WTC11 (cell line): ENCODE results near the gene PTPRN2. TPM values are rescaled to one million over a fixed set of nuclear protein-coding genes. Genes with fewer than 3 reads are reported as not detected.

ENCODE experiments used
- ATAC-seq: fragments of 200-7000 bp; cut with Tn5 transposase; 2 replicates; pipeline ENCODE4 v1.10.0; 2021; ENCODE audit warnings: mild to moderate bottlenecking, moderate library complexity
- CTCF ChIA-PET: fragments of 300-600 bp; sonication (Branson Sonifier 250); formaldehyde crosslinking; loops from one replicate; lab custom pipeline; 2021; ENCODE audit warnings: antibody characterized with exemption; lab: Charles Lee
- POLR2A ChIA-PET: fragments of 350-600 bp; sonication (Branson Sonifier 250); formaldehyde crosslinking; loops from one replicate; lab custom pipeline; 2021; ENCODE audit warnings: antibody characterized with exemption; lab: Charles Lee
- DNase-seq: peaks from one replicate; pipeline ENCODE4 v3.0.0; 2021; ENCODE audit warnings: low spot score
- H3K27ac Mint-ChIP-seq: 2 replicates; pipeline ENCODE4 v1.8.0; 2021; ENCODE audit warnings: mixed read lengths
- H3K27me3 Mint-ChIP-seq: 2 replicates; pipeline ENCODE4 v1.8.0; 2021; ENCODE audit warnings: low read depth, mild to moderate bottlenecking, moderate library complexity, mixed read lengths
- H3K36me3 Mint-ChIP-seq: 2 replicates; pipeline ENCODE4 v1.8.0; 2021; ENCODE audit warnings: mixed read lengths
- H3K4me1 Mint-ChIP-seq: 2 replicates; pipeline ENCODE4 v1.8.0; 2022; ENCODE audit warnings: mixed read lengths
- H3K4me3 Mint-ChIP-seq: 2 replicates; pipeline ENCODE4 v1.8.0; 2021; ENCODE audit warnings: mild to moderate bottlenecking, moderate library complexity, mixed read lengths
- H3K9me3 Mint-ChIP-seq: 2 replicates; pipeline ENCODE4 v1.8.0; 2021; ENCODE audit warnings: mixed read lengths
- ESRRA ChIP-seq: sonication (generic); formaldehyde crosslinking; IDR thresholded peaks from 2 replicates; pipeline ENCODE4 v1.8.1; 2022; ENCODE audit warnings: mild to moderate bottlenecking, missing genetic modification reagents, borderline replicate concordance
- GABPB1 ChIP-seq: sonication (generic); formaldehyde crosslinking; IDR thresholded peaks from 2 replicates; pipeline ENCODE4 v1.8.1; 2023; ENCODE audit warnings: mild to moderate bottlenecking, missing genetic modification reagents
- GRHL2 ChIP-seq: fragments of 250-450 bp; sonication (Bioruptor Pico); IDR thresholded peaks from 2 replicates; pipeline ENCODE4 v1.8.0; 2022; ENCODE audit warnings: mild to moderate bottlenecking, moderate library complexity; ENCODE audit not compliant: insufficient replicate concordance, severe bottlenecking
- NR1H2 ChIP-seq: sonication (generic); formaldehyde crosslinking; IDR thresholded peaks from 2 replicates; pipeline ENCODE4 v1.9.0; 2021; ENCODE audit warnings: mild to moderate bottlenecking, moderate library complexity, missing genetic modification reagents
- RELA ChIP-seq: sonication (generic); formaldehyde crosslinking; IDR thresholded peaks from 2 replicates; pipeline ENCODE4 v1.8.1; 2022; ENCODE audit warnings: missing genetic modification reagents, mild to moderate bottlenecking, borderline replicate concordance
- ZNF671 ChIP-seq: fragments of 250-450 bp; sonication (Bioruptor Pico); IDR thresholded peaks from 2 replicates; pipeline ENCODE4 v1.8.0; 2021; ENCODE audit warnings: mild to moderate bottlenecking
- total RNA-seq: library from RNA; stranded (reverse); gene quantifications from 3 replicates; pipeline ENCODE4 v1.2.3, GENCODE V29; 2021
- TF ChIP-seq, protein P1 (sequence below): sonication (generic); formaldehyde crosslinking; IDR thresholded peaks from 2 replicates; pipeline ENCODE4 v1.8.1; 2023; ENCODE audit warnings: mild to moderate bottlenecking, missing genetic modification reagents, moderate library complexity
- TF ChIP-seq, protein P2 (sequence below): sonication (generic); formaldehyde crosslinking; conservative IDR thresholded peaks from 2 replicates; pipeline ENCODE4 v1.8.1; 2022; ENCODE audit warnings: mild to moderate bottlenecking, missing genetic modification reagents
- TF ChIP-seq, protein P3 (sequence below): fragments of 250-450 bp; sonication (Bioruptor Pico); IDR thresholded peaks from 2 replicates; pipeline ENCODE4 v1.9.0; 2021; ENCODE audit warnings: mild to moderate bottlenecking, borderline replicate concordance
- TF ChIP-seq, protein P4 (sequence below): sonication (generic); formaldehyde crosslinking; IDR thresholded peaks from 2 replicates; pipeline ENCODE4 v1.8.0; 2023; ENCODE audit warnings: missing genetic modification reagents
- TF ChIP-seq, protein P5 (sequence below): sonication (generic); formaldehyde crosslinking; IDR thresholded peaks from 2 replicates; pipeline ENCODE4 v1.8.0; 2022; ENCODE audit warnings: mild to moderate bottlenecking, missing genetic modification reagents
- TF ChIP-seq, protein P6 (sequence below): sonication (generic); formaldehyde crosslinking; IDR thresholded peaks from 2 replicates; pipeline ENCODE4 v1.8.0; 2022; ENCODE audit warnings: mild to moderate bottlenecking, missing genetic modification reagents
- TF ChIP-seq, protein P7 (sequence below): sonication (generic); formaldehyde crosslinking; IDR thresholded peaks from 2 replicates; pipeline ENCODE4 v1.8.0; 2022; ENCODE audit warnings: mild to moderate bottlenecking, missing genetic modification reagents

PTPRN2 gene
- total RNA-seq, 1 experiment from 2014 or later: 4.7 TPM

DNA sequence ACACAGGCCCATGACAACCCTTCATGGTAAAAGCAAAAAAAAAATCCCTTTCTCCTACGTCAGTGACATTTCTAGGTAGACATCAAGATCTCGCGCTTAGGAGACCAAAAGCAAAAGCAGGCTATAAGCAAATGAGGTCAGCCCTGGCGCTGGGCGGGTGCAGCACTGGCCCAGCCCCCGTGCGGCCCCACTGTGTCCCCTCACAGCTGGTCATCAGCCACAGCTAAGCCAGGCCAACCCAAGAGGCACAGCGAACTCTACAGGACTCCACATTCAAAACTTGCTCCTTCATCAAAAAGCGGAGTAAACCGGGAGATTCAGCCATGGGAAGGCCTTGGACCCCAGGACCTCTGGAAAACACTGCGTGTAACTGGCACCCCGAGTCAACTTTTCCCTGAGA, 113.7 kb downstream of the PTPRN2 start:
- Mint-ChIP-seq H3K27ac (no peak overlapping the region), H3K36me3 (no peaks in the 10 kb centered on the region), H3K4me1 (peaks cover 49% of the 10 kb centered on the region), H3K27me3 (no peaks in the 10 kb centered on the region), H3K9me3 (no peaks in the 10 kb centered on the region), H3K4me3 (no peak overlapping the region)
- DNase-seq (no peak), ATAC-seq (no peak)
- TF ChIP-seq RELA: no peak
- CTCF ChIA-PET: interaction anchor here (1.0 to 1.4 kb wide), 2 partner anchors 15 to 60 kb away, joined by 3 to 5 read pairs; no protein-coding TSS in a partner anchor
- POLR2A ChIA-PET: no interaction called here

DNA sequence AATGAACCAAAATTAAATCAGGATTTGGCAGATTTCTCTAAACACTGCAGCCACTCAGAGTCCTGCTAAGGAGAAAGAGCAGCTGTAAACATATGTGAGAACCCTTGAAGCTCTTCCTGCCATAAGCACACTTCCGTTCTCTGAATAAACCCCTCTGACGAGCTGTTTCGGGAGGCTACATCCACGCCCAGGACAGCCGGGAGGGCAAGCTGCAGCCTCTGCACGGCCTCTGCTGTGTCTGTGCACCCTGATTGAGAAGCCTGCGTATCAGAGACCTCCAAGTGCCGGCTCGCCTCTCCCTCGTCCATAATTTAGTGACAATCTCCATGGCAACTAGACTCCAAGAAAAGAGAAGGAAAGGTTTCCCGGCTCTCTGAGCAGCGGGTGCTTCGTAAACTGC, 114.4 kb downstream of the PTPRN2 start:
- peaks cover 55% of the 10 kb centered on the region for H3K4me1 Mint-ChIP-seq
- TF ChIP-seq, protein P1, sequence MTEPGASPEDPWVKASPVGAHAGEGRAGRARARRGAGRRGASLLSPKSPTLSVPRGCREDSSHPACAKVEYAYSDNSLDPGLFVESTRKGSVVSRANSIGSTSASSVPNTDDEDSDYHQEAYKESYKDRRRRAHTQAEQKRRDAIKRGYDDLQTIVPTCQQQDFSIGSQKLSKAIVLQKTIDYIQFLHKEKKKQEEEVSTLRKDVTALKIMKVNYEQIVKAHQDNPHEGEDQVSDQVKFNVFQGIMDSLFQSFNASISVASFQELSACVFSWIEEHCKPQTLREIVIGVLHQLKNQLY (CRISPR knock-in tag): no peak
- TF ChIP-seq, protein P2, sequence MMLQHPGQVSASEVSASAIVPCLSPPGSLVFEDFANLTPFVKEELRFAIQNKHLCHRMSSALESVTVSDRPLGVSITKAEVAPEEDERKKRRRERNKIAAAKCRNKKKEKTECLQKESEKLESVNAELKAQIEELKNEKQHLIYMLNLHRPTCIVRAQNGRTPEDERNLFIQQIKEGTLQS: no peak
- TF ChIP-seq GABPB1 (CRISPR knock-in tag) (no peak), ESRRA (CRISPR knock-in tag) (no peak), RELA (no peak)
- TF ChIP-seq, protein P3, sequence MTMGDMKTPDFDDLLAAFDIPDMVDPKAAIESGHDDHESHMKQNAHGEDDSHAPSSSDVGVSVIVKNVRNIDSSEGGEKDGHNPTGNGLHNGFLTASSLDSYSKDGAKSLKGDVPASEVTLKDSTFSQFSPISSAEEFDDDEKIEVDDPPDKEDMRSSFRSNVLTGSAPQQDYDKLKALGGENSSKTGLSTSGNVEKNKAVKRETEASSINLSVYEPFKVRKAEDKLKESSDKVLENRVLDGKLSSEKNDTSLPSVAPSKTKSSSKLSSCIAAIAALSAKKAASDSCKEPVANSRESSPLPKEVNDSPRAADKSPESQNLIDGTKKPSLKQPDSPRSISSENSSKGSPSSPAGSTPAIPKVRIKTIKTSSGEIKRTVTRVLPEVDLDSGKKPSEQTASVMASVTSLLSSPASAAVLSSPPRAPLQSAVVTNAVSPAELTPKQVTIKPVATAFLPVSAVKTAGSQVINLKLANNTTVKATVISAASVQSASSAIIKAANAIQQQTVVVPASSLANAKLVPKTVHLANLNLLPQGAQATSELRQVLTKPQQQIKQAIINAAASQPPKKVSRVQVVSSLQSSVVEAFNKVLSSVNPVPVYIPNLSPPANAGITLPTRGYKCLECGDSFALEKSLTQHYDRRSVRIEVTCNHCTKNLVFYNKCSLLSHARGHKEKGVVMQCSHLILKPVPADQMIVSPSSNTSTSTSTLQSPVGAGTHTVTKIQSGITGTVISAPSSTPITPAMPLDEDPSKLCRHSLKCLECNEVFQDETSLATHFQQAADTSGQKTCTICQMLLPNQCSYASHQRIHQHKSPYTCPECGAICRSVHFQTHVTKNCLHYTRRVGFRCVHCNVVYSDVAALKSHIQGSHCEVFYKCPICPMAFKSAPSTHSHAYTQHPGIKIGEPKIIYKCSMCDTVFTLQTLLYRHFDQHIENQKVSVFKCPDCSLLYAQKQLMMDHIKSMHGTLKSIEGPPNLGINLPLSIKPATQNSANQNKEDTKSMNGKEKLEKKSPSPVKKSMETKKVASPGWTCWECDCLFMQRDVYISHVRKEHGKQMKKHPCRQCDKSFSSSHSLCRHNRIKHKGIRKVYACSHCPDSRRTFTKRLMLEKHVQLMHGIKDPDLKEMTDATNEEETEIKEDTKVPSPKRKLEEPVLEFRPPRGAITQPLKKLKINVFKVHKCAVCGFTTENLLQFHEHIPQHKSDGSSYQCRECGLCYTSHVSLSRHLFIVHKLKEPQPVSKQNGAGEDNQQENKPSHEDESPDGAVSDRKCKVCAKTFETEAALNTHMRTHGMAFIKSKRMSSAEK: no peak
- TF ChIP-seq, protein P4, sequence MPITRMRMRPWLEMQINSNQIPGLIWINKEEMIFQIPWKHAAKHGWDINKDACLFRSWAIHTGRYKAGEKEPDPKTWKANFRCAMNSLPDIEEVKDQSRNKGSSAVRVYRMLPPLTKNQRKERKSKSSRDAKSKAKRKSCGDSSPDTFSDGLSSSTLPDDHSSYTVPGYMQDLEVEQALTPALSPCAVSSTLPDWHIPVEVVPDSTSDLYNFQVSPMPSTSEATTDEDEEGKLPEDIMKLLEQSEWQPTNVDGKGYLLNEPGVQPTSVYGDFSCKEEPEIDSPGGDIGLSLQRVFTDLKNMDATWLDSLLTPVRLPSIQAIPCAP (CRISPR knock-in tag): no peak
- TF ChIP-seq, all 79 proteins: peak for 0
- Mint-ChIP-seq H3K9me3 (no peaks in the 10 kb centered on the region), H3K27me3 (no peaks in the 10 kb centered on the region), H3K36me3 (no peaks in the 10 kb centered on the region), H3K4me3 (no peak overlapping the region), H3K27ac (peak overlapping the region; percentile 82)
- ChIA-PET CTCF (interaction anchor here (1.0 to 1.4 kb wide), 2 partner anchors 16 to 59 kb away, joined by 3 to 5 read pairs; no protein-coding TSS in a partner anchor), POLR2A (no interaction called here)
- no peak; the same call in 1 of the 2 replicates for ATAC-seq
- DNase-seq: no peak

DNA sequence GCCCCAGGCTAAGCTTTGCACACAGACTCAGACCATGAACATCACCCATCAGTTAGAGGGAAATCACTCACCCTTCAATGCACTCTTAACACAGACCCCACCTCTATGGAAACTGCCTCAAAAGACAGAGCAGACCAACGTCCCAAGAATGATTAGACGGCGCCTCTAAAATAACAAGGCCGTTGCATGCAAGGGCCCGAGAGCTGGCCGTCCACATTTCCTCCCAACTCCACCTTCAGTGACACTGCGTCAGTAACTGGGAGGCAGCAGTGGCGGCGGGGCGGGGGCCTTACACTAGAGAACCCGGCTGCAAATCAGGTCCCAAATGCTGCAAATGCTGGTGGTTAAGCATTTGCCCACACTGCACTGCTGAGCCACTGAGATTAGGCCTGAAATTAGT, 115.0 kb downstream of the PTPRN2 start:
- ChIA-PET POLR2A (no interaction called here), CTCF (interaction anchor here (1.4 kb wide), 1 partner anchor 58 kb away, joined by 5 read pairs; no protein-coding TSS in a partner anchor)
- Mint-ChIP-seq H3K27me3 (no peaks in the 10 kb centered on the region), H3K36me3 (no peaks in the 10 kb centered on the region), H3K9me3 (no peaks in the 10 kb centered on the region), H3K4me3 (no peak overlapping the region), H3K4me1 (peaks cover 59% of the 10 kb centered on the region), H3K27ac (no peak overlapping the region)
- ATAC-seq: no peak
- no peak for DNase-seq
- TF ChIP-seq, protein P5, sequence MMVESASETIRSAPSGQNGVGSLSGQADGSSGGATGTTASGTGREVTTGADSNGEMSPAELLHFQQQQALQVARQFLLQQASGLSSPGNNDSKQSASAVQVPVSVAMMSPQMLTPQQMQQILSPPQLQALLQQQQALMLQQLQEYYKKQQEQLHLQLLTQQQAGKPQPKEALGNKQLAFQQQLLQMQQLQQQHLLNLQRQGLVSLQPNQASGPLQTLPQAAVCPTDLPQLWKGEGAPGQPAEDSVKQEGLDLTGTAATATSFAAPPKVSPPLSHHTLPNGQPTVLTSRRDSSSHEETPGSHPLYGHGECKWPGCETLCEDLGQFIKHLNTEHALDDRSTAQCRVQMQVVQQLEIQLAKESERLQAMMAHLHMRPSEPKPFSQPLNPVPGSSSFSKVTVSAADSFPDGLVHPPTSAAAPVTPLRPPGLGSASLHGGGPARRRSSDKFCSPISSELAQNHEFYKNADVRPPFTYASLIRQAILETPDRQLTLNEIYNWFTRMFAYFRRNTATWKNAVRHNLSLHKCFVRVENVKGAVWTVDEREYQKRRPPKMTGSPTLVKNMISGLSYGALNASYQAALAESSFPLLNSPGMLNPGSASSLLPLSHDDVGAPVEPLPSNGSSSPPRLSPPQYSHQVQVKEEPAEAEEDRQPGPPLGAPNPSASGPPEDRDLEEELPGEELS (CRISPR knock-in tag): no peak
- TF ChIP-seq GRHL2 (no peak), ZNF671 (CRISPR knock-in tag) (no peak), NR1H2 (CRISPR knock-in tag) (no peak)
- TF ChIP-seq, protein P6, sequence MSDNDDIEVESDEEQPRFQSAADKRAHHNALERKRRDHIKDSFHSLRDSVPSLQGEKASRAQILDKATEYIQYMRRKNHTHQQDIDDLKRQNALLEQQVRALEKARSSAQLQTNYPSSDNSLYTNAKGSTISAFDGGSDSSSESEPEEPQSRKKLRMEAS (CRISPR knock-in tag): no peak
- TF ChIP-seq, protein P3: no peak
- TF ChIP-seq, protein P1 (CRISPR knock-in tag): no peak
- TF ChIP-seq, protein P7, sequence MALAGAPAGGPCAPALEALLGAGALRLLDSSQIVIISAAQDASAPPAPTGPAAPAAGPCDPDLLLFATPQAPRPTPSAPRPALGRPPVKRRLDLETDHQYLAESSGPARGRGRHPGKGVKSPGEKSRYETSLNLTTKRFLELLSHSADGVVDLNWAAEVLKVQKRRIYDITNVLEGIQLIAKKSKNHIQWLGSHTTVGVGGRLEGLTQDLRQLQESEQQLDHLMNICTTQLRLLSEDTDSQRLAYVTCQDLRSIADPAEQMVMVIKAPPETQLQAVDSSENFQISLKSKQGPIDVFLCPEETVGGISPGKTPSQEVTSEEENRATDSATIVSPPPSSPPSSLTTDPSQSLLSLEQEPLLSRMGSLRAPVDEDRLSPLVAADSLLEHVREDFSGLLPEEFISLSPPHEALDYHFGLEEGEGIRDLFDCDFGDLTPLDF (CRISPR knock-in tag): no peak
